Measurements from ENCODE around the gene FFAR3. TPM values are rescaled to one million over a fixed set of nuclear protein-coding genes. Genes with fewer than 3 reads are reported as not detected.
"Not testable (repeated sequence)": the region's sequence is repeated elsewhere in the genome, so short reads cannot be mapped to it uniquely, and the experiment has no call there.

FFAR3 gene
- total and polyA plus RNA-seq, 2 donors = 0.33 to 0.41 TPM

- Histone ChIP-seq H3K27me3 (ENCODE audit: control insufficient read depth in 2 of 2, insufficient read depth in 1 of 2, low read length in 1 of 2) (peaks cover 0 to 4% of the 10 kb centered on the region in 2 donors), H3K4me3 (ENCODE audit: low read length in 2 of 2) (no peak overlapping the region), H3K9me3 (ENCODE audit: control insufficient read depth in 2 of 2, insufficient read depth in 1 of 2, low read length in 1 of 2) (no peaks in the 10 kb centered on the region), H3K27ac (ENCODE audit: low read depth in 1 of 2, low read length in 1 of 2) (no peak overlapping the region), H3K36me3 (ENCODE audit: control insufficient read depth in 2 of 2, insufficient read depth in 2 of 2, low read length in 1 of 2) (no peaks in the 10 kb centered on the region), H3K4me1 (ENCODE audit: control insufficient read depth in 2 of 2, insufficient read depth in 2 of 2, low read length in 2 of 2) (no peaks in the 10 kb centered on the region)
- DNase-seq (ENCODE audit: low read depth in 6 of 9, low spot score in 9 of 9) = no peak
- WGBS = 95% methylated on average over 19 of the region's 19 CpGs
Observed at GRCh38 chr19:35363711-35364425, 5.6 kb downstream of the FFAR3 start.

- Histone ChIP-seq H3K27me3 (ENCODE audit: control insufficient read depth in 2 of 2, insufficient read depth in 1 of 2, low read length in 1 of 2) (peaks cover 0 to 4% of the 10 kb centered on the region in 2 donors), H3K4me1 (ENCODE audit: control insufficient read depth in 2 of 2, insufficient read depth in 2 of 2, low read length in 2 of 2) (no peaks in the 10 kb centered on the region), H3K9me3 (ENCODE audit: control insufficient read depth in 2 of 2, insufficient read depth in 1 of 2, low read length in 1 of 2) (no peaks in the 10 kb centered on the region), H3K36me3 (ENCODE audit: control insufficient read depth in 2 of 2, insufficient read depth in 2 of 2, low read length in 1 of 2) (no peaks in the 10 kb centered on the region), H3K4me3 (ENCODE audit: low read length in 2 of 2) (no peak overlapping the region), H3K27ac (ENCODE audit: low read depth in 1 of 2, low read length in 1 of 2) (no peak overlapping the region)
- no peak for DNase-seq (ENCODE audit: low read depth in 6 of 9, low spot score in 9 of 9)
- WGBS = 97% methylated on average over 4 of the region's 4 CpGs
Observed at GRCh38 chr19:35365303-35365702, 7.0 kb downstream of the FFAR3 start.

DNA sequence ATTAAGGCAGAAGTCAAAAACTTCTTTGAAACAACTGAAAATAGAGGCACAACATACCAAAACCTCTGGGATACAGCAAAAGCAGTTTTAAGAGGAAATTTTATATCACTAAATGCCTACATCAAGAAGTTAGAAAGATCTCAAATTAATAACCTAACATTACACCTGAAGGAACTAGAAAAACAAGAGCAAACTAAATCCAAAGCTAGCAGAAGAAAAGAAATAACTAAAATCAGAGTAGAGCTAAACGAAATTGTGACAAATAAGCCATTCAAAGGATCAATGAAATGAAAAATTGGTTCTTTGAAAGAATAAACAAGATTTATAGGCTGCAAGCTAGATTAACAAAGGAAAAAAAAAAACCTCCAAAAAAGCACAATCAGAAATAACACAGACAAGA, 10.1 kb downstream of the FFAR3 start:
- 80% methylated on average over 1 of the region's 1 CpG for WGBS
- no peak overlapping the region for H3K27ac ChIP-seq (ENCODE audit: low read depth in 1 of 2, low read length in 1 of 2)
- H3K36me3 ChIP-seq (ENCODE audit: control insufficient read depth in 2 of 2, insufficient read depth in 2 of 2, low read length in 1 of 2) = no peaks in the 10 kb centered on the region
- no peaks in the 10 kb centered on the region for H3K27me3 ChIP-seq (ENCODE audit: control insufficient read depth in 2 of 2, insufficient read depth in 1 of 2, low read length in 1 of 2)
- H3K9me3 ChIP-seq (ENCODE audit: control insufficient read depth in 2 of 2, insufficient read depth in 1 of 2, low read length in 1 of 2) = no peaks in the 10 kb centered on the region
- no peak for DNase-seq (ENCODE audit: low read depth in 6 of 9, low spot score in 9 of 9)
- H3K4me3 ChIP-seq (ENCODE audit: low read length in 2 of 2) = no peak overlapping the region
- H3K4me1 ChIP-seq (ENCODE audit: control insufficient read depth in 2 of 2, insufficient read depth in 2 of 2, low read length in 2 of 2) = no peaks in the 10 kb centered on the region

DNA sequence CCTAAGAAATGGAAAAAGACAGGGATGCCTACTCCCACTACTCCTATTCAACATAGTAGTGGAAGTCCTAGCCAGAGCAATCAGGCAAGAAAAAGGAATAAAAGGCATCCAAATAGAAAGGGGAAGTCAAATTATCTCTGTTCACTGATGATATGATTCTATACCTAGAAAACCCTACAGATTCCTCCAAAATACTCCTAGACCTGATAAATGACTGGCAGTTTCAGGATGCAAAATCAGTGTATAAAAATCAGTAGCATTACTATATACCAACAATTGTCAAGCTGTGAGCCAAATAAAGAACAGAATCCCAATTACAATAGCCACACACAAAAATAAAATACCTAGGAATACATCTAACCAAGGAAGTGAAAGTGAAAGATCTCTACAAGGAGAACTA, 11.3 kb downstream of the FFAR3 start:
- Histone ChIP-seq H3K27me3 (ENCODE audit: control insufficient read depth in 2 of 2, insufficient read depth in 1 of 2, low read length in 1 of 2) (no peaks in the 10 kb centered on the region), H3K4me3 (ENCODE audit: low read length in 2 of 2) (no peak overlapping the region), H3K27ac (ENCODE audit: low read depth in 1 of 2, low read length in 1 of 2) (no peak overlapping the region), H3K36me3 (ENCODE audit: control insufficient read depth in 2 of 2, insufficient read depth in 2 of 2, low read length in 1 of 2) (no peaks in the 10 kb centered on the region), H3K9me3 (ENCODE audit: control insufficient read depth in 2 of 2, insufficient read depth in 1 of 2, low read length in 1 of 2) (no peaks in the 10 kb centered on the region), H3K4me1 (ENCODE audit: control insufficient read depth in 2 of 2, insufficient read depth in 2 of 2, low read length in 2 of 2) (no peaks in the 10 kb centered on the region)
- DNase-seq (ENCODE audit: low read depth in 6 of 9, low spot score in 9 of 9) = no peak

DNA sequence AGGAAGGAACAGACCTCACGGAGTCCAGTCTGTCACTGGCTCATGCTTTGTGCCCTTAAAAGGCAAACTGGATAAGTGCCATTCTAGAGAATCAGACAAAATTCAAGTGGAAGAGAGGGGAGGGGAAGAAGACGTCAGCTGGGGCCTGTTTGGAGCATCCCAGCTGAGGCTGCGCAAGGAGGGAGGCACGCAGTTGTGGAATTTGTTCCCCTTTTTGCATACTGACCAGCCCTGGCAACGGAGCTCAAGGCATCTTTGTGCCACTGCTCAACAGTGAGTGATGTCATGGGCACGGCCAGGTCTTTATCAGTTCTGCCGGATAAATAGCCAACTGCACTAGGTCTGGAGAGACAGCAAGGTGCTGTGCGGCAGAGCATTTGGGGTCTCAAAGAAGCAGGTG, 12.5 kb downstream of the FFAR3 start, which contains the start of gene GPR42:
TSS of gene GPR42 (plus strand) at position 347 of the 400 bp plus-strand sequence. CDS start 292 bp downstream, outside the sequence.
- no peaks in the 10 kb centered on the region for H3K9me3 ChIP-seq (ENCODE audit: control insufficient read depth in 2 of 2, insufficient read depth in 1 of 2, low read length in 1 of 2)
- no peak within 1 kb of the TSS for H3K4me3 ChIP-seq (ENCODE audit: low read length in 2 of 2)
- H3K4me1 ChIP-seq (ENCODE audit: control insufficient read depth in 2 of 2, insufficient read depth in 2 of 2, low read length in 2 of 2) = no peaks in the 10 kb centered on the region
- no peak for DNase-seq (ENCODE audit: low read depth in 6 of 9, low spot score in 9 of 9)
- H3K36me3 ChIP-seq (ENCODE audit: control insufficient read depth in 2 of 2, insufficient read depth in 2 of 2, low read length in 1 of 2) = no peaks in the 10 kb centered on the region
- no peak within 1 kb of the TSS for H3K27ac ChIP-seq (ENCODE audit: low read depth in 1 of 2, low read length in 1 of 2)
- no peaks in the 10 kb centered on the region for H3K27me3 ChIP-seq (ENCODE audit: control insufficient read depth in 2 of 2, insufficient read depth in 1 of 2, low read length in 1 of 2)
- WGBS = 95% methylated on average over 8 of the region's 8 CpGs

GRCh38 chr19:35373492-35373891, 15.2 kb downstream of the FFAR3 start:
- no peaks in the 10 kb centered on the region for H3K9me3 ChIP-seq (ENCODE audit: control insufficient read depth in 2 of 2, insufficient read depth in 1 of 2, low read length in 1 of 2)
- no peaks in the 10 kb centered on the region for H3K4me1 ChIP-seq (ENCODE audit: control insufficient read depth in 2 of 2, insufficient read depth in 2 of 2, low read length in 2 of 2)
- no peak for DNase-seq (ENCODE audit: low read depth in 6 of 9, low spot score in 9 of 9)
- no peaks in the 10 kb centered on the region for H3K36me3 ChIP-seq (ENCODE audit: control insufficient read depth in 2 of 2, insufficient read depth in 2 of 2, low read length in 1 of 2)
- H3K4me3 ChIP-seq (ENCODE audit: low read length in 2 of 2) = no peak overlapping the region
- H3K27ac ChIP-seq (ENCODE audit: low read depth in 1 of 2, low read length in 1 of 2) = no peak overlapping the region
- WGBS = 90% methylated on average over 7 of the region's 7 CpGs
- H3K27me3 ChIP-seq (ENCODE audit: control insufficient read depth in 2 of 2, insufficient read depth in 1 of 2, low read length in 1 of 2) = no peaks in the 10 kb centered on the region

DNA sequence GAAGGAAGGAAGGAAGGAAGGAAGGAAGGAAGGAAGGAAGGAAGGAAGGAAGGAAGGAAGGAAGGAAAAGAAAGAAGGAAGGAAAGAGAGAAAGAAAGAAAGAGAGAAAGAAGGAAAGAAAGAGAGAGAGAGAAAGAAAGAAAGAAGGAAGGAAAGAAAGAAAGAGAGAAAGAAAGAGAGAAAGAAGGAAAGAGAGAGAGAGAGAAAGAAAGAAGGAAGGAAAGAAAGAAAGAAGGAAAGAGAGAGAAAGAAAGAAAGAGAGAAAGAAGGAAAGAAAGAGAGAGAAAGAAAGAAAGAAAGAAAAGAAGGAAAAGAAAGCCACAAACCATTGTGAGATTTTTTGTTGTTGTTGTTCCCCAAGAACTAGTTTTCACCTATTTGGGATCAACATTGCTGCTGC, 15.8 kb downstream of the FFAR3 start:
- H3K4me1 ChIP-seq (ENCODE audit: control insufficient read depth in 2 of 2, insufficient read depth in 2 of 2, low read length in 2 of 2); H3K9me3 ChIP-seq (ENCODE audit: control insufficient read depth in 2 of 2, insufficient read depth in 1 of 2, low read length in 1 of 2); H3K36me3 ChIP-seq (ENCODE audit: control insufficient read depth in 2 of 2, insufficient read depth in 2 of 2, low read length in 1 of 2); H3K27ac ChIP-seq (ENCODE audit: low read depth in 1 of 2, low read length in 1 of 2); H3K4me3 ChIP-seq (ENCODE audit: low read length in 2 of 2); H3K27me3 ChIP-seq (ENCODE audit: control insufficient read depth in 2 of 2, insufficient read depth in 1 of 2, low read length in 1 of 2); DNase-seq (ENCODE audit: low read depth in 6 of 9, low spot score in 9 of 9): not testable (repeated sequence)

DNA sequence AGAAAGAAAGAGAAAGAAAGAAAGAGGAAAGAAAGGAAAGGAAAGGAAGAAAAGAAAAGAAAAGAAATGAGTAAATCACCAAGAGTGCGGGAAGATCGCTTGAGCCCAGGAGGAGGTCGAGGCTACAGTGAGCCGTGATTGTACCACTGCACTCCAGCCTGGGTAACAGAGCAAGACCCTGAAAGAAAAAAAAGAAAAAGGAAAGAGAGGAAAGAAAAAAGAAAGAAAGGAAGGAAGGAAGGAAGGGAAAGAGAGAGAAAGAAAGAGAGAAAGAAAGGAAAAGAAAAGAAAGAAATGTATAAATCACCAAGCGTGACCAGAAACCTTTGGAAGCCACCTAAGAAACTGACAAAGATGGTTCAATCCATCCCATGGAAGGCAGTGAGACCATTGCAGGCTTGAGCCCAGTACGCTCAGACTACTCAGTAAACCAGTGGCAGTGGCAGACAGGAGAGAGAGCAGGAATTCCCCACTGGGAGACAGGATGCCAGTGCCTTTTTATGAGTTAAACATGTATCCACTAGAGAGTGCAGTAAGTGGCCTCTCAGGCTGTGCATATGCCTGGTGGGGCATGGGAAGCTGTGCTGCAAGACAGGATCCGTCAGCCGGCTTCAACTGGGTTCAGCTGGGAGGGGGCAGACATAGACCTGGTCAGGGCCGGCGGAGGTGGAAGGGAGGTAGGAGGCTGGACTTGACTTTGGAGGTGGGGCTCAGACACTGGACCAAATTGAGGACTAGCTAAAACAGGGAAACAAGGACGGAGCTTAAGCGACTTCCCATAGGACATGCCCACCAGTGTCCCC, 17.4 kb downstream of the FFAR3 start:
- H3K36me3 ChIP-seq (ENCODE audit: control insufficient read depth in 2 of 2, insufficient read depth in 2 of 2, low read length in 1 of 2) = no peaks in the 10 kb centered on the region
- WGBS = 90% methylated on average over 12 of the region's 12 CpGs
- no peak for DNase-seq (ENCODE audit: low read depth in 6 of 9, low spot score in 9 of 9)
- H3K9me3 ChIP-seq (ENCODE audit: control insufficient read depth in 2 of 2, insufficient read depth in 1 of 2, low read length in 1 of 2) = no peaks in the 10 kb centered on the region
- H3K4me3 ChIP-seq (ENCODE audit: low read length in 2 of 2) = no peak overlapping the region
- no peaks in the 10 kb centered on the region for H3K27me3 ChIP-seq (ENCODE audit: control insufficient read depth in 2 of 2, insufficient read depth in 1 of 2, low read length in 1 of 2)
- no peak overlapping the region for H3K27ac ChIP-seq (ENCODE audit: low read depth in 1 of 2, low read length in 1 of 2)
- H3K4me1 ChIP-seq (ENCODE audit: control insufficient read depth in 2 of 2, insufficient read depth in 2 of 2, low read length in 2 of 2) = no peaks in the 10 kb centered on the region

DNA sequence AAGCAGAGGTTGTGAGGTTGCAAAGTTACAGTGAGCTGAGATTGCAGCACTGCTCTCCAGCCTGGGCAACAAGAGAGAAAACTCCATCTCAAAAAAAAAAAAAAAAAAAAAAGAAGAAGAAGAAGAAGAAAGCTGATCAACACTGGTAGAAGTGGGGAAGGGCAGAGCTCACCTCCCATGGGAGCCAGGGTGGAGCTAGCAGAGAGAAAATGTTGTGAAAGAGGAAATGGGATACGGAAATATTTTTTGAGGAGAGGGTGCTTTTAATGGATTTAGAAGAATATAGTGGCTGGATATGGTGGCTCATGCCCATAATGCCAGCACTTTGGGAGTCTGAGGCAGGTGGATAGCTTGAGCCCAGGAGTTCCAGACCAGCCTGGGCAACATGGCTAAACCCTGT, 19.4 kb downstream of the FFAR3 start:
- DNase-seq (ENCODE audit: low read depth in 6 of 9, low spot score in 9 of 9) = no peak
- Histone ChIP-seq H3K4me3 (ENCODE audit: low read length in 2 of 2) (no peak overlapping the region), H3K27ac (ENCODE audit: low read depth in 1 of 2, low read length in 1 of 2) (no peak overlapping the region), H3K4me1 (ENCODE audit: control insufficient read depth in 2 of 2, insufficient read depth in 2 of 2, low read length in 2 of 2) (no peaks in the 10 kb centered on the region), H3K27me3 (ENCODE audit: control insufficient read depth in 2 of 2, insufficient read depth in 1 of 2, low read length in 1 of 2) (no peaks in the 10 kb centered on the region), H3K9me3 (ENCODE audit: control insufficient read depth in 2 of 2, insufficient read depth in 1 of 2, low read length in 1 of 2) (no peaks in the 10 kb centered on the region), H3K36me3 (ENCODE audit: control insufficient read depth in 2 of 2, insufficient read depth in 2 of 2, low read length in 1 of 2) (no peaks in the 10 kb centered on the region)
- WGBS = 84% methylated on average over 1 of the region's 1 CpG
